GM19372 (cell line): Measurements from ENCODE around the gene NSG2.
"Not testable (repeated sequence)": the region's sequence is repeated elsewhere in the genome, so short reads cannot be mapped to it uniquely, and the experiment has no call there.

Source experiments
- ATAC-seq: cut with Tn5 transposase; IDR thresholded peaks from one replicate; pipeline ENCODE4 v1.9.1; 2021; ENCODE audit warnings: mild to moderate bottlenecking, low read depth, moderate library complexity; ENCODE audit not compliant: unreplicated experiment

NSG2 gene

GRCh38 chr5:174045470-174046025 lies at the start of gene NSG2:
Gene NSG2, plus strand, starts transcription at chr5:174045706. Its CDS starts 1,050 bp downstream, at chr5:174046756.
- peak; percentile 98 for ATAC-seq

GRCh38 chr5:173997331-173997730 lies 48.2 kb upstream of the NSG2 start:
- ATAC-seq: no peak

GRCh38 chr5:173998531-173998930 lies 47.0 kb upstream of the NSG2 start:
- ATAC-seq: no peak

GRCh38 chr5:174000076-174000475 lies 45.4 kb upstream of the NSG2 start:
- ATAC-seq: no peak

- ATAC-seq: no peak
These were observed 41.7 kb upstream of the NSG2 start for GRCh38 chr5:174003795-174004194.

GRCh38 chr5:174008922-174009321 lies 36.6 kb upstream of the NSG2 start:
- no peak for ATAC-seq

- ATAC-seq: no peak
These were observed 35.1 kb upstream of the NSG2 start for GRCh38 chr5:174010365-174010764.

GRCh38 chr5:174011441-174011840 lies 34.1 kb upstream of the NSG2 start:
- ATAC-seq: no peak

- ATAC-seq: not testable (repeated sequence)
These were observed 25.2 kb upstream of the NSG2 start for GRCh38 chr5:174020069-174020927.

GRCh38 chr5:174020928-174021304 lies 24.6 kb upstream of the NSG2 start:
- no peak for ATAC-seq

GRCh38 chr5:174022384-174023095 lies 23.0 kb upstream of the NSG2 start:
- no peak for ATAC-seq

- no peak for ATAC-seq
These were observed 15.2 kb upstream of the NSG2 start for GRCh38 chr5:174030286-174030685.

GRCh38 chr5:174044466-174045254 lies 846 bp upstream of the NSG2 start:
- ATAC-seq: no peak

- ATAC-seq: no peak
These were observed 1.1 kb downstream of the NSG2 start for GRCh38 chr5:174046558-174046957.

GRCh38 chr5:174047472-174048099 lies 2.1 kb downstream of the NSG2 start:
- no peak for ATAC-seq

- no peak for ATAC-seq
These were observed 7.1 kb downstream of the NSG2 start for GRCh38 chr5:174052636-174053035.

- ATAC-seq: no peak
These were observed 8.4 kb downstream of the NSG2 start for GRCh38 chr5:174053905-174054304.

GRCh38 chr5:174056064-174056847 lies 10.8 kb downstream of the NSG2 start:
- no peak for ATAC-seq

- ATAC-seq: no peak
These were observed 11.7 kb downstream of the NSG2 start for GRCh38 chr5:174057206-174057605.
